ENCODE measurements around the gene CFL2. TPM values are rescaled to one million over a fixed set of nuclear protein-coding genes. Genes with fewer than 3 reads are reported as not detected.

CFL2 gene
- total and polyA plus RNA-seq, 2 of the 13 experiments (the other 11 are each of a cell fraction or from before 2014, with no cell fraction given) = 114 to 158 TPM

GRCh38 chr14:34722723-34723545 lies 8.5 kb upstream of the CFL2 start (continued):
- TF ChIP-seq ATF7 (IDR thresholded peaks at IDR 0.05) = no peak
- no peak for TF ChIP-seq ATF7 (CRISPR knock-in tag; IDR thresholded peaks at IDR 0.05)
- no peak for TF ChIP-seq NR2F1 (CRISPR knock-in tag; IDR thresholded peaks at IDR 0.05)
- TF ChIP-seq ZBTB8A (CRISPR knock-in tag; IDR thresholded peaks at IDR 0.05; ENCODE audit: borderline replicate concordance, low read depth) = no peak
- no peak for TF ChIP-seq ZBTB40 (IDR thresholded peaks at IDR 0.05)
- TF ChIP-seq ZBTB40 (CRISPR knock-in tag; IDR thresholded peaks at IDR 0.05) = no peak
- TF ChIP-seq SMAD1 (CRISPR knock-in tag; IDR thresholded peaks at IDR 0.05; ENCODE audit: borderline replicate concordance, low read depth) = no peak
- TF ChIP-seq ZC3H13 (CRISPR knock-in tag; IDR thresholded peaks at IDR 0.05) = no peak
- TF ChIP-seq HMG20B (CRISPR knock-in tag; conservative IDR thresholded peaks at IDR 0.05) = no peak
- no peak for TF ChIP-seq FOXM1 (CRISPR knock-in tag; IDR thresholded peaks at IDR 0.05)
- TF ChIP-seq HOXD1 (CRISPR knock-in tag; IDR thresholded peaks at IDR 0.05) = no peak
- TF ChIP-seq ZNF761 (CRISPR knock-in tag; conservative IDR thresholded peaks at IDR 0.05) = peak; percentile 54; the same call in 1 of the 2 replicates
- no peak for TF ChIP-seq NAIF1 (CRISPR knock-in tag; IDR thresholded peaks at IDR 0.05; ENCODE audit: borderline replicate concordance)
- TF ChIP-seq REXO4 (CRISPR knock-in tag; IDR thresholded peaks at IDR 0.05; ENCODE audit: borderline replicate concordance) = no peak
- no peak for TF ChIP-seq ZNF704 (CRISPR knock-in tag; IDR thresholded peaks at IDR 0.05; ENCODE audit: borderline replicate concordance)
- TF ChIP-seq KDM3A (CRISPR knock-in tag; IDR thresholded peaks at IDR 0.05; ENCODE audit: low read depth) = no peak
- TF ChIP-seq ZFP1 (CRISPR knock-in tag; IDR thresholded peaks at IDR 0.05) = 0 out of 2 replicates have a peak, but pooled peaks have one; percentile 34
- TF ChIP-seq RELA (CRISPR knock-in tag; IDR thresholded peaks at IDR 0.05) = no peak
- TF ChIP-seq ZBTB21 (CRISPR knock-in tag; IDR thresholded peaks at IDR 0.05) = no peak

All from HepG2 (cell line).